Endothelial cell of umbilical vein (primary cell): ENCODE measurements around the gene FJX1. TPM values are rescaled to one million over a fixed set of nuclear protein-coding genes. Genes with fewer than 3 reads are reported as not detected.
A peak's percentile ranks its signal among the peaks of the same experiment; 100 is the strongest.

Source experiments
- BruUV-seq: library from RNA; stranded (reverse); fragments of 400-500 nt; replicated peaks from 2 replicates; lab custom pipeline; 2021; lab: Mats Ljungman, UMichigan
- CTCF ChIA-PET: fragments of 300-600, 350-600 bp; sonication (Branson Sonifier 250); formaldehyde crosslinking; loops from one replicate; lab custom pipeline; 2021; ENCODE audit warnings: antibody characterized with exemption, inconsistent platforms; lab: Charles Lee
- POLR2A ChIA-PET: fragments of 300-600, 350-600 bp; sonication (Branson Sonifier 250); formaldehyde crosslinking; loops from one replicate; lab custom pipeline; 2021; ENCODE audit warnings: antibody characterized with exemption, inconsistent platforms; lab: Charles Lee
- DNase-seq: peaks from one replicate; pipeline ENCODE4 v3.0.0-alpha.2; 2011; ENCODE audit warnings: low read depth, low spot score
- FAIRE-seq: peaks from 2 replicates; lab custom pipeline; 2011; peaks lifted over from hg19 to GRCh38; lab: Jason Lieb, UNC
- H2AFZ ChIP-seq: 2 replicates; pipeline ENCODE4 v1.6.0; 2012; ENCODE audit warnings: low read depth, low read length, control low read depth, inconsistent platforms
- H3K27ac ChIP-seq: 2 replicates; pipeline ENCODE4 v1.5.1; 2011; ENCODE audit warnings: low read depth, mild to moderate bottlenecking, control low read depth, low read length, moderate library complexity; ENCODE audit not compliant: insufficient read depth
- H3K27me3 ChIP-seq, 2 experiments: 2 replicates each; pipeline versions ENCODE4 v1.6.0 to v1.6.1; 2011; ENCODE audit warnings: low read length in 2 of 2, mixed read lengths in 1 of 2; ENCODE audit not compliant: control insufficient read depth in 2 of 2, insufficient read depth in 2 of 2
- H3K36me3 ChIP-seq, 2 experiments: 2 replicates in 1 of 2; 3 replicates in 1 of 2; pipeline ENCODE4 v1.5.1; 2011; ENCODE audit warnings: low read length in 2 of 2, mild to moderate bottlenecking in 1 of 2, moderate library complexity in 1 of 2; ENCODE audit not compliant: control insufficient read depth in 2 of 2, insufficient read depth in 2 of 2; ENCODE audit errors: extremely low read depth in 1 of 2
- H3K4me1 ChIP-seq: 3 replicates; pipeline ENCODE4 v1.5.1; 2011; ENCODE audit warnings: mild to moderate bottlenecking, low read length; ENCODE audit not compliant: control insufficient read depth, insufficient read depth; ENCODE audit errors: extremely low read depth
- H3K4me2 ChIP-seq: 2 replicates; pipeline ENCODE4 v1.6.1; 2011; ENCODE audit warnings: low read length, control low read depth, mixed read lengths; ENCODE audit not compliant: insufficient read depth
- H3K4me3 ChIP-seq, 3 experiments: fragments of 200-600 bp in 1 of 3; sonication (generic), shearing (Covaris generic) in 1 of 3; replicated peaks in 1 of 3; 2 replicates each; pipeline ENCODE4 v1.5.1; 2011 to 2016; ENCODE audit warnings: control low read depth in 3 of 3, low read length in 3 of 3, mild to moderate bottlenecking in 2 of 3, inconsistent platforms in 1 of 3, low read depth in 1 of 3, moderate library complexity in 1 of 3; ENCODE audit not compliant: insufficient read depth in 1 of 3
- H3K79me2 ChIP-seq: 2 replicates; pipeline ENCODE4 v1.6.0; 2012; ENCODE audit warnings: low read length, inconsistent platforms; ENCODE audit not compliant: control insufficient read depth, insufficient read depth
- H3K9ac ChIP-seq: replicated peaks from 2 replicates; pipeline ENCODE3; 2011; ENCODE audit warnings: low read length, control low read depth; ENCODE audit not compliant: insufficient read depth; ENCODE audit errors: extremely low read depth
- H3K9me1 ChIP-seq: replicated peaks from 3 replicates; pipeline ENCODE4 v1.6.0; 2011; ENCODE audit warnings: mild to moderate bottlenecking, low read length; ENCODE audit not compliant: control insufficient read depth, insufficient read depth; ENCODE audit errors: extremely low read depth
- H3K9me3 ChIP-seq: replicated peaks from 2 replicates; pipeline ENCODE4 v1.5.1; 2012; ENCODE audit warnings: low read length, inconsistent platforms; ENCODE audit not compliant: control insufficient read depth, insufficient read depth
- H4K20me1 ChIP-seq: replicated peaks from 2 replicates; pipeline ENCODE3; 2011; ENCODE audit warnings: mild to moderate bottlenecking, low read length; ENCODE audit not compliant: control insufficient read depth, insufficient read depth; ENCODE audit errors: extremely low read depth
- CTCF ChIP-seq, 2 donors: IDR thresholded peaks; 1 replicate in 1 of 2; 2 replicates in 1 of 2; pipeline ENCODE4 v1.5.1; 2011; ENCODE audit warnings: low read length in 2 of 2, mild to moderate bottlenecking in 2 of 2, moderate library complexity in 2 of 2, control low read depth in 1 of 2, inconsistent platforms in 1 of 2, low read depth in 1 of 2; ENCODE audit not compliant: insufficient read depth in 1 of 2; ENCODE audit errors: extremely low read depth in 1 of 2
- EZH2 ChIP-seq: IDR thresholded peaks from 2 replicates; pipeline ENCODE4 v1.6.1; 2012; ENCODE audit warnings: borderline replicate concordance, low read depth, mild to moderate bottlenecking, moderate library complexity, low read length, inconsistent platforms; ENCODE audit not compliant: severe bottlenecking
- FOS ChIP-seq: IDR thresholded peaks from 2 replicates; pipeline ENCODE4 v1.6.1; 2011; ENCODE audit warnings: mild to moderate bottlenecking, low read length, moderate library complexity, borderline replicate concordance; ENCODE audit not compliant: insufficient read depth
- GATA2 ChIP-seq: IDR thresholded peaks from 2 replicates; pipeline ENCODE4 v1.7.0; 2011; ENCODE audit warnings: low read depth, mild to moderate bottlenecking, moderate library complexity, mixed read lengths, low read length; ENCODE audit not compliant: insufficient read length, insufficient read depth
- JUN ChIP-seq: IDR thresholded peaks from 2 replicates; pipeline ENCODE4 v1.6.1; 2011; ENCODE audit warnings: borderline replicate concordance, low read depth; ENCODE audit not compliant: insufficient read length, insufficient read depth
- MAX ChIP-seq: IDR thresholded peaks from 2 replicates; pipeline ENCODE4 v1.6.1; 2011; ENCODE audit not compliant: insufficient read depth, insufficient read length
- MYC ChIP-seq: IDR thresholded peaks from one replicate; pipeline ENCODE4 v1.6.1; 2011; ENCODE audit warnings: mild to moderate bottlenecking, low read depth, low read length
- POLR2A ChIP-seq: IDR thresholded peaks from 2 replicates; pipeline ENCODE4 v1.6.1; 2012; ENCODE audit warnings: low read depth, mild to moderate bottlenecking, control low read depth, low read length
- POLR2AphosphoS5 ChIP-seq: IDR thresholded peaks from 2 replicates; pipeline ENCODE4 v1.6.1; 2012; ENCODE audit warnings: low read depth, mild to moderate bottlenecking, control low read depth, low read length, moderate library complexity; ENCODE audit not compliant: insufficient read depth
- dilution Hi-C: fragments of 300-500 bp; cut with MboI; formaldehyde crosslinking; loops from one replicate; pipeline ENCODE4 v1.15.0; 2019; ENCODE audit warnings: low sequenced_read_pairs; ENCODE audit not compliant: extremely low pct_ligation_motif_present
- intact Hi-C: fragments of 100-400 bp; cut with micrococcal nuclease; formaldehyde crosslinking; loops from one replicate; pipeline ENCODE4 v1.10.0; 2022
- polyA plus RNA-seq, 4 experiments: library from polyadenylated mRNA; depleted of rRNA in 3 of 4; stranded (reverse) in 3 of 4; unstranded in 1 of 4; fragments of >200 nt; gene quantifications; 2 replicates each; pipeline versions ENCODE4 v1.2.1 to v1.2.3, GENCODE V29; 2011 to 2012; ENCODE audit warnings: missing spikeins in 1 of 4
- total RNA-seq: library from RNA; stranded (reverse); gene quantifications from 2 replicates; pipeline ENCODE4 v1.2.3, GENCODE V29; 2021

Gene FJX1
- total and polyA plus RNA-seq, 2 donors (not counting 3 experiments of a cell fraction or from before 2014, with no cell fraction given) = 9.2 to 26.6 TPM

GRCh38 chr11:35629914-35630313, 11.7 kb downstream of the FJX1 start:
- H3K27ac ChIP-seq = peak overlapping the region; percentile 65
- H2AFZ ChIP-seq = no peak overlapping the region
- ChIA-PET POLR2A (interaction anchor here (1.0 kb wide), 1 partner anchor 10 kb away, joined by 3 read pairs; no protein-coding TSS in a partner anchor), CTCF (interaction anchor here (0.6 to 2.4 kb wide), 7 partner anchors 10 to 636 kb away, joined by 3 to 19 read pairs (median 4); no protein-coding TSS in a partner anchor)
- no peaks in the 10 kb centered on the region for H3K79me2 ChIP-seq
- H3K4me2 ChIP-seq = peak overlapping the region; percentile 32
- H3K4me3 ChIP-seq = no peak overlapping the region
- dilution Hi-C loops (no loop called here), intact Hi-C loops (loop anchor here (2.0 kb wide), 1 partner anchor 33 kb away; the partner anchor contains the start of gene TRIM44)
- FAIRE-seq = peak; percentile 85
- H3K36me3 ChIP-seq = no peaks in the 10 kb centered on the region
- H3K9me1 ChIP-seq = no peaks in the 10 kb centered on the region
- peak; percentile 93 for DNase-seq
- TF ChIP-seq EZH2 = no peak
- no peak for TF ChIP-seq CTCF (IDR thresholded peaks at IDR 0.05; ENCODE audit: extremely low read depth in 1 of 2, insufficient read depth in 1 of 2, low read depth in 1 of 2, low read length in 2 of 2)
- no peak for TF ChIP-seq POLR2A
- peak; percentile 100 for TF ChIP-seq JUN
- peak; percentile 59 for TF ChIP-seq GATA2
- TF ChIP-seq POLR2AphosphoS5 = peak; percentile 83
- TF ChIP-seq MAX = no peak
- TF ChIP-seq FOS = peak; percentile 99
- TF ChIP-seq MYC = no peak
- no TSS peak for BruUV-seq
- H3K9me3 ChIP-seq = no peaks in the 10 kb centered on the region
- H3K9ac ChIP-seq = peak overlapping the region; percentile 16
- H4K20me1 ChIP-seq = no peaks in the 10 kb centered on the region
- H3K27me3 ChIP-seq = no peaks in the 10 kb centered on the region
- peaks cover 29% of the 10 kb centered on the region for H3K4me1 ChIP-seq
